GM19328 (cell line): ENCODE results near the gene STK25.

Source experiments
- ATAC-seq: cut with Tn5 transposase; IDR thresholded peaks from one replicate; pipeline ENCODE4 v1.9.1; 2021; ENCODE audit warnings: mild to moderate bottlenecking, moderate library complexity; ENCODE audit not compliant: unreplicated experiment

Gene STK25

GRCh38 chr2:241496003-241496707 lies 12.2 kb downstream of the STK25 start:
- ATAC-seq = no peak

GRCh38 chr2:241495172-241496002 lies 13.0 kb downstream of the STK25 start:
- ATAC-seq = no peak

- no peak for ATAC-seq
Observed at GRCh38 chr2:241494311-241494908, 14.0 kb downstream of the STK25 start.

GRCh38 chr2:241493092-241493491 lies 15.3 kb downstream of the STK25 start:
- no peak for ATAC-seq

GRCh38 chr2:241492174-241492565 lies 16.2 kb downstream of the STK25 start:
- no peak for ATAC-seq

GRCh38 chr2:241491549-241492173 lies 16.7 kb downstream of the STK25 start:
- ATAC-seq = no peak

GRCh38 chr2:241490825-241491506 lies 17.4 kb downstream of the STK25 start:
- ATAC-seq = no peak

- ATAC-seq = no peak
Observed at GRCh38 chr2:241489733-241490680, 18.4 kb downstream of the STK25 start.

- no peak for ATAC-seq
Observed at GRCh38 chr2:241489088-241489487, 19.3 kb downstream of the STK25 start.

- no peak for ATAC-seq
Observed at GRCh38 chr2:241485172-241485911, 23.0 kb downstream of the STK25 start.

- no peak for ATAC-seq
Observed at GRCh38 chr2:241483305-241483704, 25.1 kb downstream of the STK25 start.

- ATAC-seq = no peak
Observed at GRCh38 chr2:241482126-241482955, 26.0 kb downstream of the STK25 start.

- no peak for ATAC-seq
Observed at GRCh38 chr2:241481687-241482086, 26.7 kb downstream of the STK25 start.

- no peak for ATAC-seq
Observed at GRCh38 chr2:241479026-241479898, 29.1 kb downstream of the STK25 start.

- no peak for ATAC-seq
Observed at GRCh38 chr2:241478166-241478565, 30.2 kb downstream of the STK25 start.

GRCh38 chr2:241475267-241475666 lies 33.1 kb downstream of the STK25 start:
- ATAC-seq = no peak

GRCh38 chr2:241473399-241473798 lies 35.0 kb downstream of the STK25 start:
- ATAC-seq = no peak
